ENCODE measurements around the gene DCUN1D4. TPM values are rescaled to one million over a fixed set of nuclear protein-coding genes. Genes with fewer than 3 reads are reported as not detected.

The DCUN1D4 gene
- total and polyA plus RNA-seq, 4 donors = 19.7 to 87.8 (median 47.3) TPM

GRCh38 chr4:51836549-51836948 is 6.4 kb upstream of the DCUN1D4 start:
- Histone ChIP-seq H3K4me1 (ENCODE audit: control insufficient read depth in 1 of 2, insufficient read depth in 2 of 2, low read length in 2 of 2) (no peaks in the 10 kb centered on the region), H3K36me3 (ENCODE audit: control insufficient read depth in 1 of 2, insufficient read depth in 2 of 2, low read length in 1 of 2) (no peaks in the 10 kb centered on the region), H3K27me3 (ENCODE audit: control insufficient read depth in 1 of 2, insufficient read depth in 2 of 2, low read length in 1 of 2) (no peaks in the 10 kb centered on the region), H3K4me3 (ENCODE audit: low read length in 2 of 2) (no peak overlapping the region), H3K27ac (ENCODE audit: low read depth in 1 of 2, low read length in 2 of 2) (no peak overlapping the region), H3K9me3 (ENCODE audit: control insufficient read depth, low read length) (no peaks in the 10 kb centered on the region)
- intact Hi-C loops (cut with DNase I) = no loop called here
- ATAC-seq (ENCODE audit: low FRiP score) (no peak), DNase-seq (no peak)
- 64 to 73% methylated on average over 4 of the region's 4 CpGs for WGBS, 2 donors

GRCh38 chr4:51840781-51841180 is 2.2 kb upstream of the DCUN1D4 start:
- WGBS, 2 donors = 89 to 90% methylated on average over 4 of the region's 4 CpGs
- no peaks in the 10 kb centered on the region for H3K4me1 ChIP-seq (ENCODE audit: control insufficient read depth in 1 of 2, insufficient read depth in 2 of 2, low read length in 2 of 2)
- H3K27ac ChIP-seq (ENCODE audit: low read depth in 1 of 2, low read length in 2 of 2) = no peak overlapping the region
- ATAC-seq (ENCODE audit: low FRiP score) (no peak), DNase-seq (no peak)
- intact Hi-C loops (cut with DNase I) = loop anchor here (5.0 kb wide), 4 partner anchors 42 to 197 kb away; partner anchors contain the start of gene SGCB (in 1 of the 2)
- H3K36me3 ChIP-seq (ENCODE audit: control insufficient read depth in 1 of 2, insufficient read depth in 2 of 2, low read length in 1 of 2) = no peaks in the 10 kb centered on the region
- no peaks in the 10 kb centered on the region for H3K27me3 ChIP-seq (ENCODE audit: control insufficient read depth in 1 of 2, insufficient read depth in 2 of 2, low read length in 1 of 2)
- no peaks in the 10 kb centered on the region for H3K9me3 ChIP-seq (ENCODE audit: control insufficient read depth, low read length)
- H3K4me3 ChIP-seq (ENCODE audit: low read length in 2 of 2) = no peak overlapping the region

- ATAC-seq (ENCODE audit: low FRiP score) (no peak), DNase-seq (no peak)
- 0 to 1% methylated on average over 20 of the region's 20 CpGs for WGBS, 2 donors
- no peaks in the 10 kb centered on the region for H3K9me3 ChIP-seq (ENCODE audit: control insufficient read depth, low read length)
- no peaks in the 10 kb centered on the region for H3K36me3 ChIP-seq (ENCODE audit: control insufficient read depth in 1 of 2, insufficient read depth in 2 of 2, low read length in 1 of 2)
- H3K4me1 ChIP-seq (ENCODE audit: control insufficient read depth in 1 of 2, insufficient read depth in 2 of 2, low read length in 2 of 2) = no peaks in the 10 kb centered on the region
- no peaks in the 10 kb centered on the region for H3K27me3 ChIP-seq (ENCODE audit: control insufficient read depth in 1 of 2, insufficient read depth in 2 of 2, low read length in 1 of 2)
- intact Hi-C loops (cut with DNase I) = loop anchor here (5.0 kb wide), 4 partner anchors 40 to 195 kb away; partner anchors contain the start of gene SGCB (in 1 of the 2)
- H3K4me3 ChIP-seq (ENCODE audit: low read length in 2 of 2) = peak overlapping the region; percentile 57 to 59
- H3K27ac ChIP-seq (ENCODE audit: low read depth in 1 of 2, low read length in 2 of 2) = peak overlapping the region; percentile 28 to 66
These were observed 793 bp upstream of the DCUN1D4 start for GRCh38 chr4:51842167-51842553.

- ATAC-seq (ENCODE audit: low FRiP score) = peak; percentile 80
- Histone ChIP-seq H3K27ac (ENCODE audit: low read depth in 1 of 2, low read length in 2 of 2) (peak overlapping the region in 1 of 2 donors; percentile 88), H3K4me1 (ENCODE audit: control insufficient read depth in 1 of 2, insufficient read depth in 2 of 2, low read length in 2 of 2) (no peaks in the 10 kb centered on the region), H3K27me3 (ENCODE audit: control insufficient read depth in 1 of 2, insufficient read depth in 2 of 2, low read length in 1 of 2) (no peaks in the 10 kb centered on the region), H3K4me3 (ENCODE audit: low read length in 2 of 2) (peak overlapping the region; percentile 87 to 88), H3K36me3 (ENCODE audit: control insufficient read depth in 1 of 2, insufficient read depth in 2 of 2, low read length in 1 of 2) (no peaks in the 10 kb centered on the region), H3K9me3 (ENCODE audit: control insufficient read depth, low read length) (no peaks in the 10 kb centered on the region)
- DNase-seq = peak; percentile 82 to 92
- 2% methylated on average over 22 to 64 of the region's 64 CpGs for WGBS, 2 donors
- intact Hi-C loops (cut with DNase I) = loop anchor here (5.0 kb wide), 4 partner anchors 39 to 194 kb away; partner anchors contain the start of gene SGCB (in 1 of the 2)
These were observed 578 bp downstream of the DCUN1D4 start for GRCh38 chr4:51843309-51844152.

GRCh38 chr4:51844153-51845054 is 1.5 kb downstream of the DCUN1D4 start:
- ATAC-seq (ENCODE audit: low FRiP score) (peak; percentile 89), DNase-seq (peak; percentile 97 to 98)
- no peaks in the 10 kb centered on the region for H3K9me3 ChIP-seq (ENCODE audit: control insufficient read depth, low read length)
- H3K4me3 ChIP-seq (ENCODE audit: low read length in 2 of 2) = peak overlapping the region; percentile 87 to 88
- H3K36me3 ChIP-seq (ENCODE audit: control insufficient read depth in 1 of 2, insufficient read depth in 2 of 2, low read length in 1 of 2) = no peaks in the 10 kb centered on the region
- WGBS, 2 donors = 0 to 1% methylated on average over 63 to 71 of the region's 71 CpGs
- peak overlapping the region; percentile 64 to 88 for H3K27ac ChIP-seq (ENCODE audit: low read depth in 1 of 2, low read length in 2 of 2)
- no peaks in the 10 kb centered on the region for H3K4me1 ChIP-seq (ENCODE audit: control insufficient read depth in 1 of 2, insufficient read depth in 2 of 2, low read length in 2 of 2)
- no peaks in the 10 kb centered on the region for H3K27me3 ChIP-seq (ENCODE audit: control insufficient read depth in 1 of 2, insufficient read depth in 2 of 2, low read length in 1 of 2)
- intact Hi-C loops (cut with DNase I) = loop anchor here (5.0 kb wide), 4 partner anchors 38 to 193 kb away; partner anchors contain the start of gene SGCB (in 1 of the 2)

GRCh38 chr4:51845055-51845426 is 2.1 kb downstream of the DCUN1D4 start:
- peak overlapping the region in 1 of 2 donors; percentile 3 for H3K4me3 ChIP-seq (ENCODE audit: low read length in 2 of 2)
- no peak overlapping the region for H3K27ac ChIP-seq (ENCODE audit: low read depth in 1 of 2, low read length in 2 of 2)
- H3K9me3 ChIP-seq (ENCODE audit: control insufficient read depth, low read length) = no peaks in the 10 kb centered on the region
- intact Hi-C loops (cut with DNase I) = no loop called here
- no peaks in the 10 kb centered on the region for H3K36me3 ChIP-seq (ENCODE audit: control insufficient read depth in 1 of 2, insufficient read depth in 2 of 2, low read length in 1 of 2)
- no peaks in the 10 kb centered on the region for H3K27me3 ChIP-seq (ENCODE audit: control insufficient read depth in 1 of 2, insufficient read depth in 2 of 2, low read length in 1 of 2)
- H3K4me1 ChIP-seq (ENCODE audit: control insufficient read depth in 1 of 2, insufficient read depth in 2 of 2, low read length in 2 of 2) = no peaks in the 10 kb centered on the region
- DNase-seq = no peak
- no peak for ATAC-seq (ENCODE audit: low FRiP score)
- WGBS, 2 donors = 29 to 30% methylated on average over 6 of the region's 6 CpGs

GRCh38 chr4:51845711-51846110 is 2.8 kb downstream of the DCUN1D4 start:
- H3K9me3 ChIP-seq (ENCODE audit: control insufficient read depth, low read length) = no peaks in the 10 kb centered on the region
- 10 to 11% methylated on average over 1 of the region's 1 CpG for WGBS, 2 donors
- no peaks in the 10 kb centered on the region for H3K4me1 ChIP-seq (ENCODE audit: control insufficient read depth in 1 of 2, insufficient read depth in 2 of 2, low read length in 2 of 2)
- H3K4me3 ChIP-seq (ENCODE audit: low read length in 2 of 2) = no peak overlapping the region
- intact Hi-C loops (cut with DNase I) = no loop called here
- no peak for ATAC-seq (ENCODE audit: low FRiP score)
- no peak overlapping the region for H3K27ac ChIP-seq (ENCODE audit: low read depth in 1 of 2, low read length in 2 of 2)
- DNase-seq = no peak
- H3K36me3 ChIP-seq (ENCODE audit: control insufficient read depth in 1 of 2, insufficient read depth in 2 of 2, low read length in 1 of 2) = no peaks in the 10 kb centered on the region
- no peaks in the 10 kb centered on the region for H3K27me3 ChIP-seq (ENCODE audit: control insufficient read depth in 1 of 2, insufficient read depth in 2 of 2, low read length in 1 of 2)

- H3K4me3 ChIP-seq (ENCODE audit: low read length in 2 of 2) = no peak overlapping the region
- ATAC-seq (ENCODE audit: low FRiP score) (no peak), DNase-seq (no peak)
- no peaks in the 10 kb centered on the region for H3K27me3 ChIP-seq (ENCODE audit: control insufficient read depth in 1 of 2, insufficient read depth in 2 of 2, low read length in 1 of 2)
- intact Hi-C loops (cut with DNase I) = no loop called here
- H3K36me3 ChIP-seq (ENCODE audit: control insufficient read depth in 1 of 2, insufficient read depth in 2 of 2, low read length in 1 of 2) = no peaks in the 10 kb centered on the region
- no peaks in the 10 kb centered on the region for H3K9me3 ChIP-seq (ENCODE audit: control insufficient read depth, low read length)
- peaks cover 2 to 7% of the 10 kb centered on the region in 2 donors for H3K4me1 ChIP-seq (ENCODE audit: control insufficient read depth in 1 of 2, insufficient read depth in 2 of 2, low read length in 2 of 2)
- no peak overlapping the region for H3K27ac ChIP-seq (ENCODE audit: low read depth in 1 of 2, low read length in 2 of 2)
- 74% methylated on average over 5 of the region's 5 CpGs for WGBS, 2 donors
These were observed 6.5 kb downstream of the DCUN1D4 start for GRCh38 chr4:51849430-51849829.
